ENCODE data around the gene GRID1. TPM values are rescaled to one million over a fixed set of nuclear protein-coding genes. Genes with fewer than 3 reads are reported as not detected.

Gene GRID1
- total and polyA plus RNA-seq, 10 of the 15 experiments (the other 5 are each of a cell fraction or from before 2014, with no cell fraction given): 0.04 to 0.62 (median 0.08) TPM; not detected in 5

GRCh38 chr10:86035791-86036543 lies 330.6 kb downstream of the GRID1 start:
- Histone ChIP-seq H3K36me3 (ENCODE audit: control insufficient read depth in 2 of 2, insufficient read depth in 2 of 2, low read length in 1 of 2) (no peaks in the 10 kb centered on the region), H3K9ac (ENCODE audit: control insufficient read depth, insufficient read depth, low read length) (no peak overlapping the region), H2AFZ (ENCODE audit: control insufficient read depth, low read depth, low read length) (no peak overlapping the region), H3K4me2 (ENCODE audit: control insufficient read depth, insufficient read depth) (no peak overlapping the region), H3K27me3 (replicated peaks in 1 of 2; ENCODE audit: control insufficient read depth in 2 of 2, insufficient read depth in 2 of 2, low read length in 1 of 2) (no peaks in the 10 kb centered on the region), H4K20me1 (ENCODE audit: control insufficient read depth, insufficient read depth) (no peaks in the 10 kb centered on the region), H3K79me2 (ENCODE audit: control insufficient read depth, insufficient read depth, low read length) (no peaks in the 10 kb centered on the region), H3K9me3 (replicated peaks; ENCODE audit: control insufficient read depth, insufficient read depth, low read length) (no peaks in the 10 kb centered on the region), H3K27ac (ENCODE audit: control insufficient read depth, insufficient read depth) (no peak overlapping the region), H3K4me1 (ENCODE audit: control insufficient read depth, insufficient read depth, low read length) (no peaks in the 10 kb centered on the region), H3K4me3 (no peak overlapping the region)
- no TSS peak for BruUV-seq (replicated peaks)
- RAD21 ChIA-PET (ENCODE audit: unreplicated experiment): no interaction called here
- WGBS (ENCODE audit: insufficient coverage, insufficient replicate concordance, low lambda C conversion rate, missing lambda C conversion rate): 36% methylated on average over 11 of the region's 11 CpGs
- TF ChIP-seq BMI1 (IDR thresholded peaks at IDR 0.05; ENCODE audit: borderline replicate concordance) (no peak), ZNF24 (IDR thresholded peaks at IDR 0.05) (no peak), SIX5 (IDR thresholded peaks at IDR 0.05; ENCODE audit: low read depth, low read length, severe bottlenecking) (no peak), MEF2B (IDR thresholded peaks at IDR 0.05; ENCODE audit: partially characterized antibody, poor library complexity, severe bottlenecking) (no peak), SREBF1 (IDR thresholded peaks at IDR 0.05; ENCODE audit: low read length) (no peak), BCL11A (IDR thresholded peaks at IDR 0.05; ENCODE audit: low read depth, low read length) (no peak), ASH2L (IDR thresholded peaks at IDR 0.05; ENCODE audit: borderline replicate concordance, low read depth) (no peak), RB1 (IDR thresholded peaks at IDR 0.05; ENCODE audit: borderline replicate concordance) (no peak), PML (IDR thresholded peaks at IDR 0.05; ENCODE audit: low read length) (no peak), ZBTB11 (CRISPR knock-in tag; IDR thresholded peaks at IDR 0.05) (no peak), GATAD2B (conservative IDR thresholded peaks at IDR 0.05; ENCODE audit: low read depth) (no peak), NR2C1 (IDR thresholded peaks at IDR 0.05) (no peak), NFYA (IDR thresholded peaks at IDR 0.05; ENCODE audit: borderline replicate concordance, low read depth, low read length) (no peak), SREBF2 (IDR thresholded peaks at IDR 0.05; ENCODE audit: low read length) (no peak), RUNX3 (IDR thresholded peaks at IDR 0.05; ENCODE audit: low read length) (no peak), MTA3 (IDR thresholded peaks at IDR 0.05; ENCODE audit: borderline replicate concordance, low read length) (no peak), SMC3 (IDR thresholded peaks at IDR 0.05; ENCODE audit: borderline replicate concordance, low read length) (no peak)
- TF ChIP-seq, protein P1, sequence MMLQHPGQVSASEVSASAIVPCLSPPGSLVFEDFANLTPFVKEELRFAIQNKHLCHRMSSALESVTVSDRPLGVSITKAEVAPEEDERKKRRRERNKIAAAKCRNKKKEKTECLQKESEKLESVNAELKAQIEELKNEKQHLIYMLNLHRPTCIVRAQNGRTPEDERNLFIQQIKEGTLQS (IDR thresholded peaks at IDR 0.05; ENCODE audit: borderline replicate concordance, extremely low read depth, low read depth, low read length): no peak
- POLR2A ChIA-PET: no interaction called here
- FAIRE-seq (no peak), DNase-seq (ENCODE audit: low read depth, low spot score) (no peak), ATAC-seq (no peak)
- in situ Hi-C loops (cut with MboI): no loop called here
- intact Hi-C loops (cut with micrococcal nuclease; ENCODE audit: unreplicated experiment): no loop called here
- SMC1A ChIA-PET (ENCODE audit: uncharacterized antibody, unreplicated experiment): no interaction called here
- CTCF ChIA-PET: no interaction called here
